Panc1 (cell line): ENCODE results near the gene DCUN1D1. TPM values are rescaled to one million over a fixed set of nuclear protein-coding genes. Genes with fewer than 3 reads are reported as not detected.

Experiments
- ATAC-seq: fragments of 200-7000 bp; cut with Tn5 transposase; 2 replicates; pipeline ENCODE4 v1.9.1; 2020; ENCODE audit warnings: mild to moderate bottlenecking, moderate library complexity
- BruUV-seq: library from RNA; stranded (reverse); fragments of 400-500 nt; replicated peaks from 2 replicates; lab custom pipeline; 2021; lab: Mats Ljungman, UMichigan
- CTCF ChIA-PET: fragments of 300-600 bp; sonication (Branson Sonifier 250); formaldehyde crosslinking; loops from one replicate; lab custom pipeline; 2022; ENCODE audit warnings: antibody characterized with exemption; lab: Charles Lee
- POLR2A ChIA-PET: fragments of 300-600 bp; sonication (Branson Sonifier 250); formaldehyde crosslinking; loops from one replicate; lab custom pipeline; 2022; ENCODE audit warnings: antibody characterized with exemption; lab: Charles Lee
- DNase-seq: peaks from one replicate; pipeline ENCODE4 v3.0.0-alpha.2; 2010; ENCODE audit warnings: low read depth, low spot score
- H3K27ac ChIP-seq: 2 replicates; pipeline ENCODE4 v1.5.1; 2011; ENCODE audit warnings: mild to moderate bottlenecking, low read length, inconsistent platforms
- H3K27me3 ChIP-seq: fragments of 200-500 bp; sonication (Bioruptor generic); 2 replicates; pipeline ENCODE4 v1.6.0; 2014; ENCODE audit warnings: low read length, inconsistent platforms; ENCODE audit not compliant: control insufficient read depth, insufficient read depth
- H3K36me3 ChIP-seq: fragments of 200-500 bp; sonication (Bioruptor generic); 2 replicates; pipeline ENCODE4 v1.5.1; 2014; ENCODE audit warnings: inconsistent platforms, mild to moderate bottlenecking, low read length, moderate library complexity; ENCODE audit not compliant: control insufficient read depth, insufficient read depth
- H3K4me1 ChIP-seq: 2 replicates; pipeline ENCODE4 v1.5.1; 2011; ENCODE audit warnings: inconsistent platforms, mild to moderate bottlenecking, low read length, moderate library complexity; ENCODE audit not compliant: control insufficient read depth, insufficient read depth
- H3K4me3 ChIP-seq, 2 experiments: 2 replicates each; pipeline ENCODE4 v1.5.1; 2011 to 2012; ENCODE audit warnings: low read depth in 2 of 2, low read length in 2 of 2, mild to moderate bottlenecking in 2 of 2, inconsistent platforms in 1 of 2, moderate library complexity in 1 of 2
- H3K9me3 ChIP-seq: fragments of 200-500 bp; sonication (Bioruptor generic); 2 replicates; pipeline ENCODE4 v1.5.1; 2014; ENCODE audit warnings: low read depth, mild to moderate bottlenecking, inconsistent platforms, low read length, moderate library complexity; ENCODE audit not compliant: control insufficient read depth, insufficient read depth
- POLR2AphosphoS5 ChIP-seq: IDR thresholded peaks from 2 replicates; pipeline ENCODE4 v1.6.1; 2012; ENCODE audit warnings: mild to moderate bottlenecking, low read depth, low read length, moderate library complexity
- SIN3A ChIP-seq: IDR thresholded peaks from 2 replicates; pipeline ENCODE4 v1.6.1; 2012; ENCODE audit warnings: low read depth, mild to moderate bottlenecking, low read length, moderate library complexity, borderline replicate concordance; ENCODE audit not compliant: insufficient read depth
- TCF7L2 ChIP-seq: IDR thresholded peaks from 2 replicates; pipeline ENCODE4 v1.6.1; 2011; ENCODE audit warnings: mild to moderate bottlenecking, low read depth, low read length, inconsistent platforms
- in situ Hi-C: cut with HindIII; loops from 2 replicates; pipeline ENCODE4 v1.10.0; 2016; ENCODE audit warnings: low sequenced_read_pairs, low pct_unique_long_range_greater_than_20kb
- intact Hi-C: fragments of 100-400 bp; cut with micrococcal nuclease; formaldehyde crosslinking; loops from one replicate; pipeline ENCODE4 v1.10.0; 2022; ENCODE audit not compliant: unreplicated experiment
- total RNA-seq: library from RNA; stranded (reverse); gene quantifications from one replicate; pipeline ENCODE4 v1.2.1, GENCODE V29; 2021; ENCODE audit not compliant: unreplicated experiment
- TF ChIP-seq, protein P1 (sequence below): fragments of 450-650 bp; IDR thresholded peaks from 2 replicates; pipeline ENCODE4 v1.5.1; 2017; ENCODE audit warnings: mild to moderate bottlenecking
- TF ChIP-seq, protein P2 (sequence below), 2 experiments: IDR thresholded peaks; 2 replicates each; pipeline ENCODE4 v1.6.1; 2011 to 2012; ENCODE audit warnings: low read depth in 2 of 2, control low read depth in 1 of 2, low read length in 1 of 2, mild to moderate bottlenecking in 1 of 2, moderate library complexity in 1 of 2; ENCODE audit not compliant: insufficient read depth in 1 of 2

Gene DCUN1D1
- total RNA-seq, 1 experiment from 2014 or later, result 68.1 TPM

DNA sequence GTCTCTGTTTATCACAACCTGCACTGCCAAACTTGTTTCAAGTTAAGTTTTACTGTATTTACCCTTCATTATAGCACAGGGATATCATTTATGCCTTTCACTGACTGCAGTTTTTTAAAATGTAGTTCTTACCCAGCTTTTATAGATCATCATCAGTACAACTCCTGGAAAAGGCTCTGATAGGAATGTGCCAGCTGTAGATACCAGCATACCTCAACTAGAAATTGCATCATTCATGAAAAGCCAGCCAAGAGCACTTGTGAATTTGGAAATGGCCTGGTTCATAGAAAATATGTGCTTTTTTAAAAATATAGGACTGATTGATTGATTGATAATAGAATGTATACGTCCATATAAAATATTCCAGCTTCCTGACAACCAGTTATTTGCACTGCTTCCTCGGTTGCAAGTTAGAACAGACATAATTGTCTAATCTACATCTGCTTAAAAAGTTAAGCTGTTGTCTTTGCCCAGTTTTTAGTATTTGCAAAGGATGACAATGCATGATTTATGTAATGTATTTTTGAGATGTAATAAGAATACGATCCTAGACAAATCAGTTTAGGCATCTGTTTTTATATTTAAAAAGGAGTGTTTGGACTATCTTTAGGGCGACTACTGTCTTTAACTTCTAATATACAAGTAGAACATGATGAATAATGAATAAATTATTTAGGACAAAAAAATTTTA, 58.5 kb downstream of the DCUN1D1 start:
- peaks cover 3% of the 10 kb centered on the region; the same call in 1 of the 2 replicates for H3K36me3 ChIP-seq
- no peak for DNase-seq
- peak overlapping the region; percentile 53; the same call in 1 of the 2 replicates for H3K27ac ChIP-seq
- TF ChIP-seq SIN3A (no peak), TCF7L2 (no peak), POLR2AphosphoS5 (no peak)
- TF ChIP-seq, protein P1, sequence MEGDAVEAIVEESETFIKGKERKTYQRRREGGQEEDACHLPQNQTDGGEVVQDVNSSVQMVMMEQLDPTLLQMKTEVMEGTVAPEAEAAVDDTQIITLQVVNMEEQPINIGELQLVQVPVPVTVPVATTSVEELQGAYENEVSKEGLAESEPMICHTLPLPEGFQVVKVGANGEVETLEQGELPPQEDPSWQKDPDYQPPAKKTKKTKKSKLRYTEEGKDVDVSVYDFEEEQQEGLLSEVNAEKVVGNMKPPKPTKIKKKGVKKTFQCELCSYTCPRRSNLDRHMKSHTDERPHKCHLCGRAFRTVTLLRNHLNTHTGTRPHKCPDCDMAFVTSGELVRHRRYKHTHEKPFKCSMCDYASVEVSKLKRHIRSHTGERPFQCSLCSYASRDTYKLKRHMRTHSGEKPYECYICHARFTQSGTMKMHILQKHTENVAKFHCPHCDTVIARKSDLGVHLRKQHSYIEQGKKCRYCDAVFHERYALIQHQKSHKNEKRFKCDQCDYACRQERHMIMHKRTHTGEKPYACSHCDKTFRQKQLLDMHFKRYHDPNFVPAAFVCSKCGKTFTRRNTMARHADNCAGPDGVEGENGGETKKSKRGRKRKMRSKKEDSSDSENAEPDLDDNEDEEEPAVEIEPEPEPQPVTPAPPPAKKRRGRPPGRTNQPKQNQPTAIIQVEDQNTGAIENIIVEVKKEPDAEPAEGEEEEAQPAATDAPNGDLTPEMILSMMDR, result no peak
- TF ChIP-seq, protein P2, sequence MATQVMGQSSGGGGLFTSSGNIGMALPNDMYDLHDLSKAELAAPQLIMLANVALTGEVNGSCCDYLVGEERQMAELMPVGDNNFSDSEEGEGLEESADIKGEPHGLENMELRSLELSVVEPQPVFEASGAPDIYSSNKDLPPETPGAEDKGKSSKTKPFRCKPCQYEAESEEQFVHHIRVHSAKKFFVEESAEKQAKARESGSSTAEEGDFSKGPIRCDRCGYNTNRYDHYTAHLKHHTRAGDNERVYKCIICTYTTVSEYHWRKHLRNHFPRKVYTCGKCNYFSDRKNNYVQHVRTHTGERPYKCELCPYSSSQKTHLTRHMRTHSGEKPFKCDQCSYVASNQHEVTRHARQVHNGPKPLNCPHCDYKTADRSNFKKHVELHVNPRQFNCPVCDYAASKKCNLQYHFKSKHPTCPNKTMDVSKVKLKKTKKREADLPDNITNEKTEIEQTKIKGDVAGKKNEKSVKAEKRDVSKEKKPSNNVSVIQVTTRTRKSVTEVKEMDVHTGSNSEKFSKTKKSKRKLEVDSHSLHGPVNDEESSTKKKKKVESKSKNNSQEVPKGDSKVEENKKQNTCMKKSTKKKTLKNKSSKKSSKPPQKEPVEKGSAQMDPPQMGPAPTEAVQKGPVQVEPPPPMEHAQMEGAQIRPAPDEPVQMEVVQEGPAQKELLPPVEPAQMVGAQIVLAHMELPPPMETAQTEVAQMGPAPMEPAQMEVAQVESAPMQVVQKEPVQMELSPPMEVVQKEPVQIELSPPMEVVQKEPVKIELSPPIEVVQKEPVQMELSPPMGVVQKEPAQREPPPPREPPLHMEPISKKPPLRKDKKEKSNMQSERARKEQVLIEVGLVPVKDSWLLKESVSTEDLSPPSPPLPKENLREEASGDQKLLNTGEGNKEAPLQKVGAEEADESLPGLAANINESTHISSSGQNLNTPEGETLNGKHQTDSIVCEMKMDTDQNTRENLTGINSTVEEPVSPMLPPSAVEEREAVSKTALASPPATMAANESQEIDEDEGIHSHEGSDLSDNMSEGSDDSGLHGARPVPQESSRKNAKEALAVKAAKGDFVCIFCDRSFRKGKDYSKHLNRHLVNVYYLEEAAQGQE (IDR thresholded peaks at IDR 0.05; ENCODE audit: insufficient read depth in 1 of 2, low read depth in 2 of 2, low read length in 1 of 2), result no peak
- no peak for ATAC-seq
- H3K4me3 ChIP-seq, result no peak overlapping the region
- no peaks in the 10 kb centered on the region for H3K27me3 ChIP-seq
- no peaks in the 10 kb centered on the region for H3K9me3 ChIP-seq
- intact Hi-C loops, result loop anchor here (5.0 kb wide), 1 partner anchor 460 kb away; no protein-coding TSS in a partner anchor
- POLR2A ChIA-PET, result interaction anchor here (0.6 kb wide), 1 partner anchor 27 kb away, joined by 8 read pairs; no protein-coding TSS in a partner anchor
- CTCF ChIA-PET, result no interaction called here
- BruUV-seq, result no TSS peak
- H3K4me1 ChIP-seq, result peaks cover 13% of the 10 kb centered on the region
- in situ Hi-C loops, result no loop called here

DNA sequence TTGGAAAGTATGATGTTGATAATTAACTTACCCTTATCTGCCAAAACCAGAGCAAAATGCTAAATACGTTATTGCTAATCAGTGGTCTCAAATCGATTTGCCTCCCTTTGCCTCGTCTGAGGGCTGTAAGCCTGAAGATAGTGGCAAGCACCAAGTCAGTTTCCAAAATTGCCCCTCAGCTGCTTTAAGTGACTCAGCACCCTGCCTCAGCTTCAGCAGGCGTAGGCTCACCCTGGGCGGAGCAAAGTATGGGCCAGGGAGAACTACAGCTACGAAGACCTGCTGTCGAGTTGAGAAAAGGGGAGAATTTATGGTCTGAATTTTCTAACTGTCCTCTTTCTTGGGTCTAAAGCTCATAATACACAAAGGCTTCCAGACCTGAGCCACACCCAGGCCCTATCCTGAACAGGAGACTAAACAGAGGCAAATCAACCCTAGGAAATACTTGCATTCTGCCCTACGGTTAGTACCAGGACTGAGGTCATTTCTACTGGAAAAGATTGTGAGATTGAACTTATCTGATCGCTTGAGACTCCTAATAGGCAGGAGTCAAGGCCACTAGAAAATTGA, 59.7 kb downstream of the DCUN1D1 start:
- peaks cover 3% of the 10 kb centered on the region; the same call in 1 of the 2 replicates for H3K36me3 ChIP-seq
- no peaks in the 10 kb centered on the region for H3K9me3 ChIP-seq
- DNase-seq (no peak), ATAC-seq (peak; percentile 79)
- no TSS peak for BruUV-seq
- TF ChIP-seq POLR2AphosphoS5, result no peak
- TF ChIP-seq TCF7L2, result no peak
- TF ChIP-seq SIN3A, result no peak
- TF ChIP-seq, protein P1, result no peak
- TF ChIP-seq, protein P2 (IDR thresholded peaks at IDR 0.05; ENCODE audit: insufficient read depth in 1 of 2, low read depth in 2 of 2, low read length in 1 of 2), result no peak
- peak overlapping the region; percentile 68 for H3K27ac ChIP-seq
- intact Hi-C loops, result loop anchor here (5.0 kb wide), 1 partner anchor 462 kb away; no protein-coding TSS in a partner anchor
- H3K4me3 ChIP-seq, result no peak overlapping the region
- H3K4me1 ChIP-seq, result peaks cover 13% of the 10 kb centered on the region
- H3K27me3 ChIP-seq, result no peaks in the 10 kb centered on the region
- CTCF ChIA-PET, result no interaction called here
- POLR2A ChIA-PET, result interaction anchor here (0.6 kb wide), 1 partner anchor 26 kb away, joined by 8 read pairs; no protein-coding TSS in a partner anchor
- in situ Hi-C loops, result no loop called here
